Esophagus squamous epithelium (tissue), 4 donors: ENCODE results near the gene NPEPL1.
"Not testable (repeated sequence)": the region's sequence is repeated elsewhere in the genome, so short reads cannot be mapped to it uniquely, and the experiment has no call there.

Experiments used
- CTCF ChIP-seq, 6 experiments: fragments of 450-650 bp in 4 of 6; fragments of 200-600 bp in 2 of 6; sonication (generic) in 2 of 6; IDR thresholded peaks; one replicate each; pipeline ENCODE4 v1.5.1; 2016 to 2019; ENCODE audit warnings: antibody characterized with exemption in 6 of 6, mild to moderate bottlenecking in 4 of 6, moderate library complexity in 4 of 6
- POLR2A ChIP-seq, 4 donors: fragments of 450-650 bp; IDR thresholded peaks; one replicate each; pipeline ENCODE4 v1.6.1; 2017; ENCODE audit warnings: antibody characterized with exemption in 4 of 4, mild to moderate bottlenecking in 4 of 4, moderate library complexity in 3 of 4

- not testable (repeated sequence) for TF ChIP-seq CTCF, POLR2A (IDR thresholded peaks at IDR 0.05)
These were observed 65.0 kb downstream of the NPEPL1 start for GRCh38 chr20:58757647-58758046.
